Keratinocyte (primary cell): ENCODE data around the gene NID2. TPM values are rescaled to one million over a fixed set of nuclear protein-coding genes. Genes with fewer than 3 reads are reported as not detected.

ENCODE experiments used
- DNase-seq: peaks from one replicate; pipeline ENCODE4 v3.0.0-alpha.2; 2011; ENCODE audit warnings: low read depth, missing footprints, low spot score
- FAIRE-seq: peaks from 2 replicates; lab custom pipeline; 2011; peaks lifted over from hg19 to GRCh38; lab: Jason Lieb, UNC
- H2AFZ ChIP-seq: 2 replicates; pipeline ENCODE4 v1.6.0; 2012; ENCODE audit warnings: low read length, control low read depth, inconsistent platforms; ENCODE audit not compliant: control insufficient read depth
- H3K27ac ChIP-seq: 2 replicates; pipeline ENCODE4 v1.5.1; 2011; ENCODE audit warnings: low read length; ENCODE audit not compliant: control insufficient read depth, insufficient read depth
- H3K27me3 ChIP-seq: 3 replicates; pipeline ENCODE4 v1.6.0; 2011; ENCODE audit warnings: low read length; ENCODE audit not compliant: control insufficient read depth, insufficient read depth; ENCODE audit errors: extremely low read depth
- H3K36me3 ChIP-seq, 2 experiments: 2 replicates in 1 of 2; 3 replicates in 1 of 2; pipeline ENCODE4 v1.5.1; 2011; ENCODE audit warnings: low read length in 2 of 2, mild to moderate bottlenecking in 1 of 2; ENCODE audit not compliant: control insufficient read depth in 2 of 2, insufficient read depth in 2 of 2; ENCODE audit errors: extremely low read depth in 1 of 2
- H3K4me1 ChIP-seq: 3 replicates; pipeline ENCODE4 v1.5.1; 2011; ENCODE audit warnings: low read length; ENCODE audit not compliant: control insufficient read depth, insufficient read depth; ENCODE audit errors: extremely low read depth
- H3K4me2 ChIP-seq: 3 replicates; pipeline ENCODE4 v1.6.0; 2011; ENCODE audit warnings: low read depth, low read length; ENCODE audit not compliant: control insufficient read depth, insufficient read depth; ENCODE audit errors: extremely low read depth
- H3K4me3 ChIP-seq, 3 experiments: fragments of 200-600 bp in 1 of 3; sonication (generic) in 1 of 3; 2 replicates in 2 of 3; 3 replicates in 1 of 3; pipeline ENCODE4 v1.5.1; 2011 to 2016; ENCODE audit warnings: low read length in 3 of 3, mild to moderate bottlenecking in 3 of 3, control low read depth in 2 of 3, inconsistent platforms in 1 of 3, low read depth in 1 of 3, mixed read lengths in 1 of 3, mixed run types in 1 of 3, moderate library complexity in 1 of 3; ENCODE audit not compliant: control insufficient read depth in 2 of 3, insufficient read depth in 2 of 3; ENCODE audit errors: extremely low read depth in 1 of 3
- H3K79me2 ChIP-seq: 2 replicates; pipeline ENCODE4 v1.6.0; 2012; ENCODE audit warnings: low read length; ENCODE audit not compliant: control insufficient read depth, insufficient read depth
- H3K9ac ChIP-seq: 3 replicates; pipeline ENCODE4 v1.6.0; 2011; ENCODE audit warnings: low read length; ENCODE audit not compliant: control insufficient read depth, insufficient read depth; ENCODE audit errors: extremely low read depth
- H3K9me1 ChIP-seq: 3 replicates; pipeline ENCODE4 v1.6.0; 2011; ENCODE audit warnings: low read length; ENCODE audit not compliant: control insufficient read depth, insufficient read depth; ENCODE audit errors: extremely low read depth
- H3K9me3 ChIP-seq: 2 replicates; pipeline ENCODE4 v1.5.1; 2012; ENCODE audit warnings: low read depth, low read length; ENCODE audit not compliant: control insufficient read depth
- H4K20me1 ChIP-seq: 3 replicates; pipeline ENCODE4 v1.6.0; 2011; ENCODE audit warnings: low read length; ENCODE audit not compliant: control insufficient read depth, insufficient read depth; ENCODE audit errors: extremely low read depth
- CTCF ChIP-seq, 3 experiments: IDR thresholded peaks in 1 of 3; conservative IDR thresholded peaks in 1 of 3; optimal IDR thresholded peaks in 1 of 3; 2 replicates in 2 of 3; 3 replicates in 1 of 3; pipeline versions ENCODE3 to v1.5.1; 2011; ENCODE audit warnings: low read length in 3 of 3, mild to moderate bottlenecking in 3 of 3, moderate library complexity in 2 of 3, control low read depth in 1 of 3, inconsistent platforms in 1 of 3; ENCODE audit not compliant: insufficient read depth in 2 of 3; ENCODE audit errors: extremely low read depth in 1 of 3
- EZH2 ChIP-seq: IDR thresholded peaks from one replicate; pipeline ENCODE4 v1.6.1; 2012; ENCODE audit warnings: inconsistent platforms, mild to moderate bottlenecking, low read length, moderate library complexity
- dilution Hi-C: fragments of 300-500 bp; cut with MboI; formaldehyde crosslinking; loops from one replicate; pipeline ENCODE4 v1.7.0; 2020; ENCODE audit warnings: low sequenced_read_pairs; ENCODE audit not compliant: extremely low pct_ligation_motif_present
- polyA plus RNA-seq, 5 experiments: library from polyadenylated mRNA; depleted of rRNA in 3 of 5; stranded (reverse) in 3 of 5; stranded (forward) in 1 of 5; unstranded in 1 of 5; fragments of >200 nt; gene quantifications; 1 replicate in 1 of 5; 2 replicates in 3 of 5; 3 replicates in 1 of 5; pipeline versions ENCODE4 v1.2.1 to v1.2.3, GENCODE V29; 2011 to 2012; ENCODE audit warnings: missing spikeins in 2 of 5, low read depth in 1 of 5, low replicate concordance in 1 of 5

The NID2 gene
- polyA plus RNA-seq, 1 donor (not counting 4 experiments of a cell fraction or from before 2014, with no cell fraction given), result 1.7 TPM

- Histone ChIP-seq H3K4me2 (no peak overlapping the region), H3K79me2 (no peaks in the 10 kb centered on the region), H3K4me1 (peaks cover 12% of the 10 kb centered on the region), H3K36me3 (no peaks in the 10 kb centered on the region), H3K27ac (no peak overlapping the region), H3K9ac (no peak overlapping the region), H3K9me3 (no peaks in the 10 kb centered on the region), H3K27me3 (peaks cover 29% of the 10 kb centered on the region), H2AFZ (no peak overlapping the region), H4K20me1 (no peaks in the 10 kb centered on the region), H3K4me3 (no peak overlapping the region), H3K9me1 (no peaks in the 10 kb centered on the region)
- no peak for DNase-seq
- no peak for FAIRE-seq
- dilution Hi-C loops, result no loop called here
- TF ChIP-seq EZH2, result no peak
- TF ChIP-seq CTCF (optimal IDR thresholded peaks at IDR 0.05 in 1 of 3, IDR thresholded peaks at IDR 0.05 in 1 of 3, conservative IDR thresholded peaks at IDR 0.05 in 1 of 3; ENCODE audit: extremely low read depth in 1 of 3, insufficient read depth in 2 of 3, low read length in 3 of 3), result peak in 1 of 3 experiments; percentile 3
Measured at GRCh38 chr14:52071675-52072074, 2.8 kb upstream of the NID2 start.

- Histone ChIP-seq H3K27me3 (peaks cover 29% of the 10 kb centered on the region), H3K9ac (no peak overlapping the region), H3K4me2 (no peak overlapping the region), H3K27ac (no peak overlapping the region), H3K36me3 (no peaks in the 10 kb centered on the region), H3K4me3 (no peak overlapping the region), H2AFZ (no peak overlapping the region), H4K20me1 (no peaks in the 10 kb centered on the region), H3K4me1 (peaks cover 12% of the 10 kb centered on the region), H3K9me3 (no peaks in the 10 kb centered on the region), H3K9me1 (no peaks in the 10 kb centered on the region), H3K79me2 (no peaks in the 10 kb centered on the region)
- dilution Hi-C loops, result no loop called here
- FAIRE-seq, result no peak
- TF ChIP-seq EZH2, result no peak
- TF ChIP-seq CTCF (optimal IDR thresholded peaks at IDR 0.05 in 1 of 3, IDR thresholded peaks at IDR 0.05 in 1 of 3, conservative IDR thresholded peaks at IDR 0.05 in 1 of 3; ENCODE audit: extremely low read depth in 1 of 3, insufficient read depth in 2 of 3, low read length in 3 of 3), result no peak
- DNase-seq, result no peak
Measured at GRCh38 chr14:52070051-52070431, 1.2 kb upstream of the NID2 start.
